Measurements from ENCODE around the gene SLC26A8. TPM values are rescaled to one million over a fixed set of nuclear protein-coding genes. Genes with fewer than 3 reads are reported as not detected.

The SLC26A8 gene
- total and polyA plus RNA-seq, 4 donors = 0.03 to 0.33 (median 0.18) TPM

DNA sequence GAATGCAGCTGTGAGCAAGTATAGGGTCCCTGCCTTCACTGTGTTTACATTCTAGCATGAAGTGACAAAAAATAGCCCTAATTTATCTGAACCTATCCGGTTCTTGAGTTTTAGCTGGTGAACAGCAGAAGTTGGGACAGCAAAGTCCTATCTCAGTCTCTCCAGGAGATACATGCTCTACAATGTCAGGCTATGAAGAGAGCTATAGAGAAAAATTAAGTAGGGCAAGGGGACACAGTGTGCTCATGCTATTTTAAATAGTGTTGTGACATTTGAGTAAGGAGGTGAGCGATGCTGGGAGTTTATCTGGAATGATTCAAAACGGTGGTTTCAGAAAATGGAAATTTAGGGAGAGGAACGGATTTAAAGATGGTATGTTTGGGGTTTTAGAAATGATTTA, 124.0 kb downstream of the SLC26A8 start:
- no peak overlapping the region for H3K27ac ChIP-seq (ENCODE audit: low read depth in 1 of 2, low read length in 2 of 2)
- no peak for DNase-seq (ENCODE audit: low spot score)
- no peak for TF ChIP-seq HNF4A (conservative IDR thresholded peaks at IDR 0.05)
- no peak for TF ChIP-seq CTCF (IDR thresholded peaks at IDR 0.05; ENCODE audit: low read depth, low read length, missing input control)
- TF ChIP-seq TAF1 (conservative IDR thresholded peaks at IDR 0.05) = no peak
- TF ChIP-seq, protein P1, sequence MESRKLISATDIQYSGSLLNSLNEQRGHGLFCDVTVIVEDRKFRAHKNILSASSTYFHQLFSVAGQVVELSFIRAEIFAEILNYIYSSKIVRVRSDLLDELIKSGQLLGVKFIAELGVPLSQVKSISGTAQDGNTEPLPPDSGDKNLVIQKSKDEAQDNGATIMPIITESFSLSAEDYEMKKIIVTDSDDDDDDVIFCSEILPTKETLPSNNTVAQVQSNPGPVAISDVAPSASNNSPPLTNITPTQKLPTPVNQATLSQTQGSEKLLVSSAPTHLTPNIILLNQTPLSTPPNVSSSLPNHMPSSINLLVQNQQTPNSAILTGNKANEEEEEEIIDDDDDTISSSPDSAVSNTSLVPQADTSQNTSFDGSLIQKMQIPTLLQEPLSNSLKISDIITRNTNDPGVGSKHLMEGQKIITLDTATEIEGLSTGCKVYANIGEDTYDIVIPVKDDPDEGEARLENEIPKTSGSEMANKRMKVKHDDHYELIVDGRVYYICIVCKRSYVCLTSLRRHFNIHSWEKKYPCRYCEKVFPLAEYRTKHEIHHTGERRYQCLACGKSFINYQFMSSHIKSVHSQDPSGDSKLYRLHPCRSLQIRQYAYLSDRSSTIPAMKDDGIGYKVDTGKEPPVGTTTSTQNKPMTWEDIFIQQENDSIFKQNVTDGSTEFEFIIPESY (IDR thresholded peaks at IDR 0.05) = no peak
- TF ChIP-seq SP1 (IDR thresholded peaks at IDR 0.05) = no peak
- TF ChIP-seq FOXA1 (IDR thresholded peaks at IDR 0.05) = no peak
- no peak for TF ChIP-seq NR2F2 (IDR thresholded peaks at IDR 0.05)
- TF ChIP-seq, protein P2, sequence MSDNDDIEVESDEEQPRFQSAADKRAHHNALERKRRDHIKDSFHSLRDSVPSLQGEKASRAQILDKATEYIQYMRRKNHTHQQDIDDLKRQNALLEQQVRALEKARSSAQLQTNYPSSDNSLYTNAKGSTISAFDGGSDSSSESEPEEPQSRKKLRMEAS (IDR thresholded peaks at IDR 0.05) = no peak
- TF ChIP-seq YY1 (IDR thresholded peaks at IDR 0.05) = no peak
- no peak for TF ChIP-seq REST (IDR thresholded peaks at IDR 0.05)
- no peak for TF ChIP-seq EGR1 (IDR thresholded peaks at IDR 0.05; ENCODE audit: low read depth in 2 of 2)
- no peak for TF ChIP-seq GABPA (IDR thresholded peaks at IDR 0.05 in 1 of 2, conservative IDR thresholded peaks at IDR 0.05 in 1 of 2)
- TF ChIP-seq ATF3 (IDR thresholded peaks at IDR 0.05) = no peak
- no peak for TF ChIP-seq RXRA (IDR thresholded peaks at IDR 0.05)
- TF ChIP-seq JUND (IDR thresholded peaks at IDR 0.05) = no peak
- TF ChIP-seq FOXA2 (IDR thresholded peaks at IDR 0.05) = no peak
- TF ChIP-seq HNF4G (IDR thresholded peaks at IDR 0.05) = no peak
- TF ChIP-seq RAD21 (IDR thresholded peaks at IDR 0.05) = no peak
- 96% methylated on average over 4 of the region's 4 CpGs for WGBS
- H3K27me3 ChIP-seq (ENCODE audit: control insufficient read depth in 4 of 4, insufficient read depth in 4 of 4, low read length in 3 of 4) = no peaks in the 10 kb centered on the region
- no peak overlapping the region for H3K4me3 ChIP-seq (ENCODE audit: low read depth in 1 of 3, low read length in 3 of 3)
- no peaks in the 10 kb centered on the region for H3K4me1 ChIP-seq (ENCODE audit: control insufficient read depth in 4 of 4, insufficient read depth in 4 of 4, low read length in 3 of 4)
- H3K9me3 ChIP-seq (ENCODE audit: control insufficient read depth in 4 of 4, low read length in 3 of 4) = no peaks in the 10 kb centered on the region
- no peak overlapping the region for H3K9ac ChIP-seq (ENCODE audit: low read depth in 1 of 2, low read length in 2 of 2)
- peaks cover 0 to 2% (median under 1%) of the 10 kb centered on the region in 4 donors for H3K36me3 ChIP-seq (ENCODE audit: control insufficient read depth in 4 of 4, insufficient read depth in 3 of 4, low read depth in 1 of 4, low read length in 3 of 4)

Measured in liver (tissue), 9 donors.